ENCODE measurements around the gene GPA33. TPM values are rescaled to one million over a fixed set of nuclear protein-coding genes. Genes with fewer than 3 reads are reported as not detected.

GPA33 gene
- polyA plus RNA-seq, 1 of the 3 experiments (the other 2 are of a cell fraction) = not detected

GRCh38 chr1:167138703-167139102 is 48.5 kb upstream of the GPA33 start (continued):
- TF ChIP-seq ZBTB33 (IDR thresholded peaks at IDR 0.05; ENCODE audit: borderline replicate concordance, low read depth) (no peak), MEF2A (IDR thresholded peaks at IDR 0.05; ENCODE audit: borderline replicate concordance, low read depth) (no peak), EP300 (IDR thresholded peaks at IDR 0.05; ENCODE audit: borderline replicate concordance in 1 of 2, low read depth in 1 of 2, low read length in 1 of 2) (no peak), TEAD4 (IDR thresholded peaks at IDR 0.05; ENCODE audit: borderline replicate concordance, insufficient read depth) (no peak)

- Histone ChIP-seq H3K27ac (ENCODE audit: low read depth in 2 of 2, low read length in 1 of 2) (no peak overlapping the region), H3K9ac (no peak overlapping the region), H3F3A (replicated peaks; ENCODE audit: insufficient read depth) (no peaks in the 10 kb centered on the region), H4K20me1 (ENCODE audit: insufficient read depth) (no peaks in the 10 kb centered on the region), H3K36me3 (replicated peaks in 1 of 2; ENCODE audit: control insufficient read depth in 1 of 2, insufficient read depth in 2 of 2, low read length in 1 of 2) (no peaks in the 10 kb centered on the region), H3K9me2 (no peaks in the 10 kb centered on the region), H3K9me3 (no peaks in the 10 kb centered on the region), H3K27me3 (ENCODE audit: insufficient read depth) (no peaks in the 10 kb centered on the region; the same call in 1 of the 2 replicates), H2AFZ (ENCODE audit: low read depth) (no peak overlapping the region), H3K4me1 (ENCODE audit: control insufficient read depth in 1 of 2, insufficient read depth in 2 of 2, low read depth in 1 of 2, low read length in 1 of 2) (peaks cover 0 to 5% of the 10 kb centered on the region in 2 experiments; a peak in 1 of 4 replicates), H3K4me3 (ENCODE audit: low read depth in 2 of 2, low read length in 1 of 2) (no peak overlapping the region), H3K79me2 (ENCODE audit: insufficient read depth) (no peaks in the 10 kb centered on the region), H3K4me2 (no peak overlapping the region)
- no peak for DNase-seq
- ChIA-PET CTCF (interaction anchor here (1.2 to 1.9 kb wide), 2 partner anchors 14 to 79 kb away, joined by 4 to 5 read pairs; no protein-coding TSS in a partner anchor), POLR2A (no interaction called here)
- WGBS (ENCODE audit: low lambda C conversion rate) = 60% methylated on average over 3 of the region's 3 CpGs
- no peak for TF ChIP-seq EZH2phosphoT487 (IDR thresholded peaks at IDR 0.05; ENCODE audit: borderline replicate concordance, low read depth)
- no peak for TF ChIP-seq REST (IDR thresholded peaks at IDR 0.05; ENCODE audit: low read depth, low read length)
- TF ChIP-seq RFX5 (IDR thresholded peaks at IDR 0.05; ENCODE audit: low read length) = no peak
- no peak for TF ChIP-seq USF2 (IDR thresholded peaks at IDR 0.05; ENCODE audit: borderline replicate concordance, low read depth, low read length)
Measured at GRCh38 chr1:167137793-167138510, 47.8 kb upstream of the GPA33 start.

Measured in SK-N-SH (cell line).